GM11168 (cell line): Measurements from ENCODE around the gene ARRDC5.
"Not testable (repeated sequence)": the region's sequence is repeated elsewhere in the genome, so short reads cannot be mapped to it uniquely, and the experiment has no call there.

Experiments
- in situ Hi-C: fragments of 300-500 bp; cut with MboI; formaldehyde crosslinking; loops from one replicate; pipeline ENCODE4 v1.12.0; 2022; ENCODE audit warnings: low sequenced_read_pairs; ENCODE audit not compliant: unreplicated experiment

ARRDC5 gene

GRCh38 chr19:4902796-4903195 is at the start of gene ARRDC5:
Gene ARRDC5 (minus strand): TSS chr19:4902896. CDS start chr19:4902825, 71 bp downstream.
- in situ Hi-C loops, result no loop called here

GRCh38 chr19:4951656-4952055 is 49.0 kb upstream of the ARRDC5 start:
- in situ Hi-C loops, result no loop called here

- in situ Hi-C loops, result not testable (repeated sequence)
Measured at GRCh38 chr19:4950650-4951049, 48.0 kb upstream of the ARRDC5 start.

GRCh38 chr19:4941638-4942169 is 39.0 kb upstream of the ARRDC5 start:
- in situ Hi-C loops, result not testable (repeated sequence)

GRCh38 chr19:4939466-4939865 is 36.8 kb upstream of the ARRDC5 start:
- in situ Hi-C loops, result no loop called here

- in situ Hi-C loops, result not testable (repeated sequence)
Measured at GRCh38 chr19:4938461-4938860, 35.8 kb upstream of the ARRDC5 start.

GRCh38 chr19:4937060-4937459 is 34.4 kb upstream of the ARRDC5 start:
- in situ Hi-C loops, result no loop called here

- in situ Hi-C loops, result no loop called here
Measured at GRCh38 chr19:4935444-4935843, 32.7 kb upstream of the ARRDC5 start.

GRCh38 chr19:4933528-4933927 is 30.8 kb upstream of the ARRDC5 start:
- in situ Hi-C loops, result no loop called here

GRCh38 chr19:4932711-4933110 is 30.0 kb upstream of the ARRDC5 start:
- in situ Hi-C loops, result no loop called here

GRCh38 chr19:4930664-4931063 is 28.0 kb upstream of the ARRDC5 start:
- in situ Hi-C loops, result no loop called here

- in situ Hi-C loops, result no loop called here
Measured at GRCh38 chr19:4929186-4929585, 26.5 kb upstream of the ARRDC5 start.

GRCh38 chr19:4923276-4923747 is 20.6 kb upstream of the ARRDC5 start:
- in situ Hi-C loops, result no loop called here

- in situ Hi-C loops, result no loop called here
Measured at GRCh38 chr19:4922530-4923275, 20.0 kb upstream of the ARRDC5 start.

- in situ Hi-C loops, result no loop called here
Measured at GRCh38 chr19:4916292-4917082, 13.8 kb upstream of the ARRDC5 start.

GRCh38 chr19:4914736-4915501 is 12.2 kb upstream of the ARRDC5 start:
- in situ Hi-C loops, result no loop called here

- in situ Hi-C loops, result no loop called here
Measured at GRCh38 chr19:4913996-4914735, 11.5 kb upstream of the ARRDC5 start.

GRCh38 chr19:4911786-4912672 is 9.3 kb upstream of the ARRDC5 start:
- in situ Hi-C loops, result no loop called here

GRCh38 chr19:4911314-4911713 is 8.6 kb upstream of the ARRDC5 start:
- in situ Hi-C loops, result no loop called here
